Embryonic facial prominence (tissue), 1 donor: ENCODE data around the gene RBBP6.
"Not testable (repeated sequence)": the region's sequence is repeated elsewhere in the genome, so short reads cannot be mapped to it uniquely, and the experiment has no call there.

ENCODE experiments used
- DNase-seq: peaks from one replicate; pipeline ENCODE4 v3.0.0-alpha.2; 2016; ENCODE audit errors: extremely low spot score

Gene RBBP6

DNA sequence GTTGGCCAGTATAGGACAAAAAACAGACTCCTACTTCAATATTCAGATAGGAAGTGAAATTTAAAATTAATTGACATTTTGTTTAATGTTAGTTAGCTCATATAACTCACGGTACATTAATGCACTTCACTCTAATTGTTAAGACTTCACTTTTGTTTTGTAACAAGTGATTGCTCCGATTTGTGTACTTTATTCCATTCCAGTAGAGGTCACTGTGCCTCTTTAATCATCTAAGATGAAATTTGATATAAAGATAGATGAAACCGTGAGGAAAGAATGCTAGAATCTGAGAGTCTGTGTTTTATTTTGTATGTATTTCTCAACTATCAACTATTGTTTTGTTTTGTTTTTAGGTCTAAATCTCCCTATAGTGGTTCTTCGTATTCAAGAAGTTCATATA, 29.0 kb downstream of the RBBP6 start:
- no peak for DNase-seq

GRCh38 chr16:24571096-24571495, 31.7 kb downstream of the RBBP6 start:
- DNase-seq: no peak

DNA sequence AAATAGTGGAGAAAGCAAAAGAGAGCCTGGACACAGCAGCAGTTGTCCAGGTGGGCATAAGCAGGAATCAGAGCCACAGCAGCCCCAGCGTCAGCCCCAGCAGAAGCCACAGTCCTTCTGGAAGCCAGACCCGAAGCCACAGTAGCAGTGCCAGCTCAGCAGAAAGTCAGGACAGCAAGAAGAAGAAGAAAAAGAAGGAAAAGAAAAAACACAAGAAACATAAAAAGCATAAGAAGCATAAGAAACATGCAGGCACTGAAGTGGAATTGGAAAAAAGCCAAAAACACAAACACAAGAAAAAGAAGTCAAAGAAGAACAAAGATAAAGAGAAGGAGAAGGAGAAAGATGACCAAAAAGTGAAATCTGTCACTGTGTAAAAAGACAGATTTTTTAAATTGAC, 32.7 kb downstream of the RBBP6 start:
- DNase-seq: no peak

- DNase-seq: no peak
These were observed 33.8 kb downstream of the RBBP6 start for GRCh38 chr16:24573141-24573540.

- not testable (repeated sequence) for DNase-seq
These were observed 35.4 kb downstream of the RBBP6 start for GRCh38 chr16:24574515-24575485.

GRCh38 chr16:24575791-24576190, 36.4 kb downstream of the RBBP6 start:
- DNase-seq: not testable (repeated sequence)

GRCh38 chr16:24577167-24577566, 37.8 kb downstream of the RBBP6 start:
- no peak for DNase-seq

GRCh38 chr16:24580665-24581064, 41.3 kb downstream of the RBBP6 start:
- no peak for DNase-seq

- DNase-seq: no peak
These were observed 44.1 kb downstream of the RBBP6 start for GRCh38 chr16:24583494-24583893.

DNA sequence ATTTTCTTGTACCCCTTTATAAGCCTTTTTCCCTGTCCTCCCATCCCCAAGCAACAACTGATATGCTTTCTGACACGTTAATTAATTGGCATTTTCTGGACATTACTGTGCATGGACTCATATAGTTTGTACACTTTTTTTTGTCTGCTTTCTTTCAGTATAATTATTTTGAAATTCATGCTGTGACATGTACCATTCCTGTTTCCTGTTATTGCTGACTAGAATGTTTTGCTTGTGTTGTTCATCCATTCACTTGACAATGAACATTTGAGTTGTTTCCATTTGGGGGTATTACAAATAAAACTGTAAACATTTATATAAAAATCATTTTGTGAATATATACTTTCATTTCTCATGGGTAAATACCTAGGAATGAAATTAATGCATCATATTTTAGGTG, 50.6 kb downstream of the RBBP6 start:
- DNase-seq: no peak

DNA sequence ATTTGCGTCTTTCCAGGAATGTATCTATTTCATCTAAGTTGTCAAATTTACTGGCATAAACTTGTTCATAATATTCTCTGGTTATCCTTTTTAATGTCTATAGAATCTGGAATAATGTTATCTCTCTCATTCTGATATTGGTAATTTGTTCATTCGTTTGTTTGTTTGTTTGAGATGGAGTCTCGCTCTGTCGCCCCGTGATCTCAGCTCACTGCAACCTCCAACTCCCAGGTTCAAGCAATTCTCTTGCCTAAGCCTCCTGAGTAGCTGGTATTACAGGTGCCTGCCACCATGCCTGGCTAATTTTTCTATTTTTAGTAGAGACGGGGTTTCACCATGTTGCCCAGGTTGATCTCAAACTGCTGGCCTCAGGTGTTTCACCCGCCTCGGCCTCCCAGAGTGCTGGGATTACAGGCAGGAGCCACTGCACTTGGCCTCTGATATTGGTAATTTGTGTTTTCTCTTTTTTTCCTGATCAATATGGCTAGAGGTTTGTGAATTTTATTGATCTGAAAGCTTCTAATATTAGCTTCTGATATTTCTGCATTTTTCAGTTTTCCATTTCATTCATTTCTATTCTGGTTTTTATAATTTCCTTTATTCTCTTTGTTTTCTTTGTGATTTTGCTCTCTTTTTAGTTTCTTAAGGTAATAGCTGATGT, 59.5 kb downstream of the RBBP6 start:
- no peak for DNase-seq

- DNase-seq: no peak
These were observed 70.0 kb downstream of the RBBP6 start for GRCh38 chr16:24609417-24609739.

- peak; percentile 55 for DNase-seq
These were observed 70.5 kb downstream of the RBBP6 start for GRCh38 chr16:24609740-24610415.

DNA sequence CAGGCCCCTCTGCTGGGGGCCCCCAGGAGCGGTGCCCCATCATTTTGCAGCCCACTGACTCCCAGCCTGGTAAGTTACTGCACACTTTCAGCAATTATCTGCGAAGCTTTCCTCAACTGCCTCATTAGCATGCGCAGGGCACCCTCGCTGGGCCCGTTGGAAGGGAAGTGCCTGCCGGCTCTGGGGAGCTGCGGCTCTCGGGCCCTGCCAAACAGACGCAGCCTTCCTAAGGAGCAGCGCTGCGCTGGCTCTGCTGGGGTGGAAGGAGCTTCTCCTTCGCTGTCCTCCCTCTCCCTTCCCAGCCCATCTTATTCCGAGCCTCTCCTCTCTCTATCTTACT, 71.0 kb downstream of the RBBP6 start:
- no peak for DNase-seq

DNA sequence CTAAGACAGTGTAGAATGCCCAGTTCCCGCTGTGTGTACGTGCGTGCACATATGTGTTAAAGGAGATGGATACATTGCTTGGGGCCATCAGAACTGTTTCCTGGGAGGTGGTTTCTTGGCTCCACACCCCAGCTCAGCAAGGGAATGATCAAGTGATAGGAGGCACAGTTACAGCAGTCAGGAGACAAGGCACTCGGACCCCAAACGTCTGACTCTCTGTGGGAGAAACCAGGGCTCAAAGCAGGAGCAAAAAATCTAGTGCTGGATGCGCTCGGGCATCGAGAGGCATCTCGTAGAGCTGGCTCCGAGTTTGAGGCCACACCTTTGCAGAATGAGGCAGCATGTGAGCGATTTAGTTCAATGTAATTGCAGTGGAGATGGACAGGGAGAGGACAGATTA, 71.9 kb downstream of the RBBP6 start:
- no peak for DNase-seq

- DNase-seq: no peak
These were observed 73.3 kb downstream of the RBBP6 start for GRCh38 chr16:24612656-24613055.

DNA sequence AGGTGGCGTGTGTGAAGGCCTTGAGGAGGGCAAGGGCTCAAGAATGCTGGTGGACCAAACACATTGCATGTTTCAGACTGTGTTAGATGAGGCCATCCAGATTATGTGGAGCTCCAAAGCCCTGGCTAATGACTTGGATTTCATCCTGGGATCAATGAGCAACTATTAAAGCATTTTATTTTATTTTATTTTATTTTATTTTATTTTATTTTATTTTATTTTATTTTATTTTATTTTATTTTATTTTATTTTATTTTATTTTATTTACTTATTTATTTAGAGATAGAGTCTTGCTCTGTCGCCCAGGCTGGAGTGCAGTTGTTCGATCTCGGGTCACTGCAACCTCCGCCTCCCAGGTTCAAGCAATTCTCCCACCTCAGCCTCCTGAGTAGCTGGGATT, 73.9 kb downstream of the RBBP6 start:
- not testable (repeated sequence) for DNase-seq

GRCh38 chr16:24617502-24617901, 78.1 kb downstream of the RBBP6 start:
- DNase-seq: no peak
